Left cardiac atrium (tissue), 4 donors: Measurements from ENCODE around the gene DNMT1. TPM values are rescaled to one million over a fixed set of nuclear protein-coding genes. Genes with fewer than 3 reads are reported as not detected.
A peak's percentile ranks its signal among the peaks of the same experiment; 100 is the strongest.

Source experiments
- ATAC-seq, 2 donors: fragments of 200-7000 bp; cut with Tn5 transposase; one replicate each; pipeline ENCODE4 v1.9.1; 2020; ENCODE audit warnings: mild to moderate bottlenecking in 2 of 2, moderate library complexity in 2 of 2
- DNase-seq: peaks from one replicate; pipeline ENCODE4 v3.0.0-alpha.2; 2020
- intact Hi-C, 2 donors: fragments of 100-400 bp; cut with DNase I; formaldehyde crosslinking; loops; one replicate each; pipeline versions ENCODE4 v1.14.1 to v1.15.1; 2022 to 2023
- microRNA-seq, 2 donors: library from miRNA; unstranded; fragments of <30 nt; microRNA quantifications; one replicate each; pipeline ENCODE4 v1.2.0, GENCODE V29; 2020
- total RNA-seq, 2 donors: library from RNA; stranded (reverse); fragmentation: NEBNext Ultra II Directional; extraction: Animal tissue kit (Norgen Biotek cat#: 25700); gene quantifications; one replicate each; pipeline ENCODE4 v1.2.1, GENCODE V29; 2021
- donor health status: DM: no; HTN: yes; CAD: no.
- donor health status: DM: no; HTN: yes; CAD: no; lungs with severe emphysema.
- donor health status: DM: yes; HTN: yes; CAD: no.
- donor health status: Dilated cardiomyopathy.

DNMT1 gene
- total RNA-seq, 2 donors from 2014 or later, result 32.7 to 34.9 TPM

DNA sequence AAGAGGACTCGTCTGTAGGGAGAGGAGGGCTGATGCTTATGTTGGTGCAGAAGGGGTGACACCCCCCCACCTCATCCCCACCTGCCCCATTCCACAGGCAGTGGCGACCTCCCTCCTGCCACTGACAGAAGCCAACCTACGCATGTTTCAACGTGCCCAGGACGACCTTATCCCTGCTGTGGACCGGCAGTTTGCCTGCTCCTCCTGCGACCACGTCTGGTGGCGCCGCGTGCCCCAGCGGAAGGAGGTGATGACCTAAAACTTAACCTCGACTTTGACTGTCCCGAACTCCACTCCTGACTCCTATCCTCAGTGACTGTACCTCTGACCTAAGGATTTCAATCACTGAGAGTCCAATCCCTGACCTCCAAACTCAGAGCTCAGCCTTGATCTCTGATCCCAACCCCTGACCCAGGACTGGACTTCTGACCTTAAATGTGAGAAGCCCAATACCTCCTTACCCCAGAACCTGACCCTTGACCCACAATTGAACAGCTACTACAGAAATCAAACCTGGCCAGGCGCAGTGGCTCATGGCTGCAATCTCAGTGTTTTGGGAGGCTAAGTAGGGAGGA, 104.9 kb downstream of the DNMT1 start:
- no peak for DNase-seq
- intact Hi-C loops, result no loop called here
- no peak for ATAC-seq

DNA sequence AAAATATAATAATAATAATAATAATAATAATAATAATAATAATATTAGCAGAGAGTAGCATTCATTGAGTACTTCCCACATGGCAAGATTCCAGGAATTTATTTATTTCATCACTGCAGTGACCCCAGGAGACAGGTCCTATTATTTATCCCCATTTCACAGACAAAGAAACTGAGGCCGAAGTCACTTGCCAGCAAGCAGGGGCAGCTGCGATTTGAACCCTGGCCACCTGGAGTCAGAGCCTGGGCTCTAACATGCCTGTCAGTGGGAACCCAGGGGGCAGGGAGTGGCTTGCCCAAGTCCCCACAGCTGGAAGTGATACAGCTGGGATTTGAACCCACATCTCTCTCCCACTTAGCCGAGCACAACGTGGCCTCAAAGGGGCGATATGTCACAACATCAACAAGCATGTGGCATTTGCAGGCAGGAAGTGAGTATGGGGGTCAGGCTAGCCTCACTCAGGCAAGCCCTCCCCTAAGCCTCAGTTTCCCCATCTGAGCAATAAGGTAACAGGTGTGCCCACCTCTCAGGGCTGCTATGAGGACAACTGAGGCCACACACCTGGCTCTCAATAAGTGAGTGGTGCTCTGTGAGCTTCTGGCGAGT, 105.7 kb downstream of the DNMT1 start:
- ATAC-seq, result no peak
- intact Hi-C loops, result no loop called here
- no peak for DNase-seq

DNA sequence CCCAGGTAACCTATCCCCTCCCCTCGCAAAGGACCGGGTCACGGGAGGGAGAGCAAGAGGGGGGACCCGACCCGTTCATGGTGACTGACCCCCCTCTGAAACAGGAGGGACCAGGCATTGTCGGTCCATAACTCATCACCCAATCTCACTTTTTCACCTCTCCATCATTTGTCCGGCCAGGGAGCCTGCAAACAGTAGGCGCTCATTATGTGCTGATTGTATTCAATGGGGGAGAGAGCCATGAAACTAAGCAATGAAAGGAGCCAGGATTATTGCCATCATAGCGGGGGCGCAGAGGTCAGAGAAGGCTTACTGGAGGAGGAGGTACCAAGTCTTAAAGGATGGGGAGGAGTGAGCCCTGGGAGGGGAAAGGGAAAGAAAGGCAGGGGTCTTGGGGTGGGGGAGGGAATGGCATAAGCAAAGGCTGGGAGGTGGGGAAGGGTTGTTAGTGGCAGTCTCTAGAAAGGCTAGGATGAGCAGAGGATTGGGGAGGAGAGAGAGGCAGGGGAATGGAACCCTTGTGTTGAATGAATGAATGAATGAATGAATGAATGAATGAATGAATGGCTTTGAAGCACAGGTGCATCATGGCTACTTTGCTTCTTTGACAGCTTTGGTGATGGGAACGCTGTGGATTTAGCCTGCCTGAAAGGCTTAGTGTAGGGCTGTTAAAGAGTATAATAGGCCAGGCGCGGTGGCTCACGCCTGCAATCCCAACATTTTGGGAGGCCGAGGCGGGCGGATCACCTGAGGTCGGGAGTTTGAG, 107.3 kb downstream of the DNMT1 start:
- ATAC-seq (no peak), DNase-seq (no peak)
- intact Hi-C loops, result no loop called here

DNA sequence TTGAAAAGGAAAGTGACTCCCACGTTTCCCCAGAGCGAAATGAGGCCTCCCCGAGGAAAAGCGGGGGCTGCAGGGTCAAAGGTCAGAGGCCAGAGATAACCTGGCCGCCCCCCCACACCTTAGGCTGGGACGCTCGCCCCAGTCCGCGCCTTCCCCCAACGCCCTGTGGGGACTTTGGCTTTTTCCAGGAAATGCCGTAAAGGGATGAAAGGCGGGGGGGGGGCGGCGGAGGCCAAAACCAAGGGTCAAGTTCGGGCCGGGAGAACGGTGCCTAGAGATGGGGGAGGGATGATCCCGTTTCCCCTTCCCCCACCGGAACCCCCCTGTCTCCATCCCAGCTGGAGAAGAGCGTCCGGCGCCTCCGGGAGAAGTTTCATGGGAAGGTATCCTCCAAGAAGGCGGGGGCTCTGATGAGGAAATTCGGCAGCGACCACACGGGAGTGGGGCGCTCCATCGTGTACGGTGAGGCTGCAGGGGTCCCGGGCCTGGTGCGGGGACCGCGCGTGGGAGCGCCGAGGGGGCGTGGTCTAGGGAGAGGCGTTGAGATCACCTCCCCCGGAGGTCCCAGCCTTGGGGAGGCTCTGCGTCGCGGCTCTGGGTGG, 108.1 kb downstream of the DNMT1 start:
- intact Hi-C loops, result no loop called here
- no peak for DNase-seq
- peak; percentile 35 to 37 for ATAC-seq

DNA sequence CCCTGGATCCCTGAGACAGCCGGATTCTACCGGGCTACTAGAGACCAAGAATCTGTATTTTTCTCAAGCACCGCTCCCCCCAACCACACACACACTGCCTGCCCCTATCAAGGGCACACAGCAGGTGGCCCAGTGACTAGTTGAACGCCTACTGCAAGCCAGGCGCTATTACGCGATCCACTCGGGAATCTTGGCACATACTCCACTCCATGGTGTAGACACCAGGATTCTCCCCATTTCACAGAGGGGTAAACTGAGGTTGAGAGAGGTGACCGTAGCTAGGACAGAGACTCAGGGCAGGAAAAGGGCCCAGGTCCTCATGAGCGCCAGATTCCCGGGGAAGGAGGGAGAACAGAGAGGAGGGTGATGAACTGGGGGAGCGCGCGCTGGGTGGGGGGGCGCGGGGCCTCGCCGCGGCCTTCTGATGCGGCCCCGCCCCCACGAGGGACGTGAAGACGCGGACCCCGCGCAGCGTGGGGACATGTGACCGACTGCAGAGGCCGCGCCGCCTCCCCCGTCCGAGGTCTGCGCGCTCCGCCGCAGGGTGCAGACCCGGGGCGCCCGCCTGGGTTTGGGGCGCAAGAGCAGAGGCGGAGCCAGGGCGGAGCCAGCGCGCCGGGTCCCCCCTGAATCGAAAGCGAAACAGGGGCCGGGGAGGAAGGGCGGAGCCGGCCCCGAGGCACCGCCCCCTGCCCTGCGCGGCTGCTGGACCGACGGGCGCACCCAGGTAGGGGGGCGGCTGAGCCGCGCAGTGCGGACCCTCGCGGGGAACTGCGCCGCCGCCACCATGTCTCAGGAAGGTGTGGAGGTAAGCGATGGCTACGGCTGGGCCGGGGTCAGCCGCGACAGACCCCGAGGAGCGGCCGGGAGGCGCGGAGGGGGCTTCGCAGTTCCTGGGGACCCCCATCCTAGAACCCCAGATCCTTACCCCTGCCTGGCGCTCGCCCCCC, 108.8 kb downstream of the DNMT1 start, which contains the start of gene SHFL:
Gene SHFL, plus strand, starts transcription at position 677 of the 950 bp plus-strand sequence. Its CDS starts 111 bp downstream, at position 788.
- ATAC-seq (peak; percentile 94 to 97), DNase-seq (peak; percentile 80)
- intact Hi-C loops, result no loop called here

GRCh38 chr19:10084803-10085202, 110.0 kb downstream of the DNMT1 start:
- DNase-seq (no peak), ATAC-seq (no peak)
- intact Hi-C loops, result no loop called here

GRCh38 chr19:10083911-10084310, 110.8 kb downstream of the DNMT1 start:
- no peak for DNase-seq
- ATAC-seq, result no peak
- intact Hi-C loops, result no loop called here

Small RNAs within 50 kb of the gene (microRNA-seq; reads per million reads assigned to microRNA genes)
- gene MIR4322, result 0 reads per million in 2 donors

Other genes starting within 250 kb of the DNMT1 start
- gene COL5A3, start 184.4 kb downstream of the DNMT1 start, total RNA-seq, result 10 to 100 TPM; 16.4 to 23.9 TPM
- not detected for gene RDH8, start 181.5 kb downstream of the DNMT1 start, total RNA-seq
- gene SHFL, start 108.6 kb downstream of the DNMT1 start, total RNA-seq, result 10 to 100 TPM; 11.4 to 18.7 TPM
- under 1 TPM in 1 of 2 donors, not detected in 1; 0.24 TPM for gene ANGPTL6, start 92.3 kb downstream of the DNMT1 start, total RNA-seq
- 10 to 100 TPM; 23.6 to 38.9 TPM for gene PPAN, start 88.6 kb downstream of the DNMT1 start, total RNA-seq
- 10 to 100 TPM in 1 of 2 donors, 1 to 10 TPM in 1; 3.8 to 13.2 TPM for gene P2RY11, start 83.3 kb downstream of the DNMT1 start, total RNA-seq
- 100 to 1,000 TPM; 136 to 148 TPM for gene EIF3G, start 75.1 kb downstream of the DNMT1 start, total RNA-seq
- gene S1PR2, start 36.4 kb upstream of the DNMT1 start, total RNA-seq, result 10 to 100 TPM in 1 of 2 donors, 1 to 10 TPM in 1; 7.9 to 13.6 TPM
- gene MRPL4, start 57.3 kb upstream of the DNMT1 start, total RNA-seq, result 10 to 100 TPM; 60.2 to 68.5 TPM
- gene ICAM1, start 76.2 kb upstream of the DNMT1 start, total RNA-seq, result 10 to 100 TPM; 12.0 to 28.5 TPM
- gene ICAM4, start 92.0 kb upstream of the DNMT1 start, total RNA-seq, result under 1 TPM; 0.42 to 0.85 TPM
- under 1 TPM; 0.71 to 0.86 TPM for gene ICAM5, start 95.0 kb upstream of the DNMT1 start, total RNA-seq
- gene ZGLP1, start 114.9 kb upstream of the DNMT1 start, total RNA-seq, result 1 to 10 TPM; 1.5 to 1.8 TPM
- gene FDX2, start 121.1 kb upstream of the DNMT1 start, total RNA-seq, result 10 to 100 TPM; 14.1 to 18.2 TPM
- 10 to 100 TPM; 14.0 to 19.3 TPM for gene RAVER1, start 138.6 kb upstream of the DNMT1 start, total RNA-seq
- gene ICAM3, start 144.7 kb upstream of the DNMT1 start, total RNA-seq, result 10 to 100 TPM; 23.4 to 25.3 TPM
- 10 to 100 TPM; 57.3 to 59.3 TPM for gene TYK2, start 185.6 kb upstream of the DNMT1 start, total RNA-seq
- gene CDC37, start 208.6 kb upstream of the DNMT1 start, total RNA-seq, result 100 to 1,000 TPM; 130 to 156 TPM
- 10 to 100 TPM; 13.5 to 13.7 TPM for gene PDE4A, start 225.6 kb upstream of the DNMT1 start, total RNA-seq